Measurements from ENCODE around the gene NPAS2. TPM values are rescaled to one million over a fixed set of nuclear protein-coding genes. Genes with fewer than 3 reads are reported as not detected.

Gene NPAS2
- polyA plus RNA-seq, 1 of the 3 experiments (the other 2 are of a cell fraction), result 58.5 TPM

DNA sequence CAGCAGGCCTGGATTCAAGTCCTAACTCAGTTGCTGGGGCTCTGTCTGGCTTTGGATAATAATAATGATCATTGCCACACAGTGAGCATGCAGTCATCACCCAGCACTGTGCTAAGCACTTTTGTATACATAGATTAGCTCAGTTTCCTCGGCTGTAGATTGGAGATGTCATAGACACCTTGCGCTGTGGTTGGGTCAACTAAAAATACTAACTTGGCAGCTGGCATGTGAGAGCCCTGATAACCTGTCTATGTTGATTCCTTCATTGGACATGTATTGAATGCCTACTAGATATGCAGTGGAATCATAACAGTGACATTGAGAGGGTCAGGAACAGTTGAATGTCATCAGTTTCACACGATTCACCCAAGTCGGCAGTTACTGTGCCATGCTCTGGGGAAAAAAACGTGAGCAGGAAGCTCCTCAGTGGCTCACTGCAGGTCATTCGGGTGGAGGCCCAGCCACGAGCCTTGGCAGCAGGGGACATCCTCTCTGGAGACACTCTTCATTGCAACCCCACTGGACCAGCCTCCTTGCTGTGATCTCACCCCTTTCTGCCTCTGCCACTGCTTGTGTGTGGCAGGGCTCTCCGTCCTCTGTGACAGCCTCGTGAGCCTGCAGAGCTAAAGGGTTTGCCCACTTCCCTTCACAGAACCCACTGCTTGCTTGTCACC lies 85.3 kb downstream of the NPAS2 start (continued):
- TF ChIP-seq, protein P1, sequence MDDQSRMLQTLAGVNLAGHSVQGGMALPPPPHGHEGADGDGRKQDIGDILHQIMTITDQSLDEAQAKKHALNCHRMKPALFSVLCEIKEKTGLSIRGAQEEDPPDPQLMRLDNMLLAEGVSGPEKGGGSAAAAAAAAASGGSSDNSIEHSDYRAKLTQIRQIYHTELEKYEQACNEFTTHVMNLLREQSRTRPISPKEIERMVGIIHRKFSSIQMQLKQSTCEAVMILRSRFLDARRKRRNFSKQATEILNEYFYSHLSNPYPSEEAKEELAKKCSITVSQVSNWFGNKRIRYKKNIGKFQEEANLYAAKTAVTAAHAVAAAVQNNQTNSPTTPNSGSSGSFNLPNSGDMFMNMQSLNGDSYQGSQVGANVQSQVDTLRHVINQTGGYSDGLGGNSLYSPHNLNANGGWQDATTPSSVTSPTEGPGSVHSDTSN (IDR thresholded peaks at IDR 0.05), result no peak

DNA sequence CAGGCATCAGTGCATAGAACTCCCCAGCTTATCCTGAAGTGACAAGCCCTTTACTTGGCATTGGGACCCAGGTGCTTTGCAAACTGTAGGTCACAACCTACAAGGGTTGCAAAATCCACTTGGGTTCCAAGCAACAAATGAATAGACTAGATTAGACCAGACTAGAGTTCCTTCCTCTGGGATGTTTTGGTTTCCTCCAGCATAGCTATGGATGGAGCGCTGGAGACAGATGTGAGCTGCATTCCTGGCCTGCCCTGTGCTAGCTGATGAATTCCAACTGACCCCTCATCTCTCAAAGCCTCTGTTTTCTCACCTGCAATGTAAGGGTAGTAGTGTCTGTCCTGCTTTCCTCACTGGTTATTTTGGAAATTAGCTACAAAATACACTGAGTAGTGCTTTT lies 86.2 kb downstream of the NPAS2 start:
- H3K9ac ChIP-seq, result no peak overlapping the region
- H3K4me1 ChIP-seq (ENCODE audit: control insufficient read depth in 1 of 2, insufficient read depth in 2 of 2, low read depth in 1 of 2, low read length in 1 of 2), result peaks cover 22 to 29% of the 10 kb centered on the region in 2 experiments
- ChIA-PET POLR2A (no interaction called here), CTCF (interaction anchor here (0.6 kb wide), 1 partner anchor 328 kb away, joined by 3 read pairs; no protein-coding TSS in a partner anchor)
- DNase-seq, result no peak
- WGBS (ENCODE audit: low lambda C conversion rate), result 83% methylated on average over 1 of the region's 1 CpG
- H3K4me2 ChIP-seq, result no peak overlapping the region
- H4K20me1 ChIP-seq (ENCODE audit: insufficient read depth), result no peaks in the 10 kb centered on the region
- H3K9me3 ChIP-seq, result no peaks in the 10 kb centered on the region
- H2AFZ ChIP-seq (ENCODE audit: low read depth), result no peak overlapping the region
- H3K9me2 ChIP-seq, result no peaks in the 10 kb centered on the region
- no peaks in the 10 kb centered on the region for H3K27me3 ChIP-seq (ENCODE audit: insufficient read depth)
- TF ChIP-seq TEAD4 (IDR thresholded peaks at IDR 0.05; ENCODE audit: borderline replicate concordance, insufficient read depth), result no peak
- no peak for TF ChIP-seq RFX5 (IDR thresholded peaks at IDR 0.05; ENCODE audit: low read length)
- TF ChIP-seq POLR2AphosphoS5 (IDR thresholded peaks at IDR 0.05; ENCODE audit: low read depth, low read length), result no peak
- no peak for TF ChIP-seq TAF1 (IDR thresholded peaks at IDR 0.05; ENCODE audit: borderline replicate concordance, low read depth, low read length)
- TF ChIP-seq, protein P2, sequence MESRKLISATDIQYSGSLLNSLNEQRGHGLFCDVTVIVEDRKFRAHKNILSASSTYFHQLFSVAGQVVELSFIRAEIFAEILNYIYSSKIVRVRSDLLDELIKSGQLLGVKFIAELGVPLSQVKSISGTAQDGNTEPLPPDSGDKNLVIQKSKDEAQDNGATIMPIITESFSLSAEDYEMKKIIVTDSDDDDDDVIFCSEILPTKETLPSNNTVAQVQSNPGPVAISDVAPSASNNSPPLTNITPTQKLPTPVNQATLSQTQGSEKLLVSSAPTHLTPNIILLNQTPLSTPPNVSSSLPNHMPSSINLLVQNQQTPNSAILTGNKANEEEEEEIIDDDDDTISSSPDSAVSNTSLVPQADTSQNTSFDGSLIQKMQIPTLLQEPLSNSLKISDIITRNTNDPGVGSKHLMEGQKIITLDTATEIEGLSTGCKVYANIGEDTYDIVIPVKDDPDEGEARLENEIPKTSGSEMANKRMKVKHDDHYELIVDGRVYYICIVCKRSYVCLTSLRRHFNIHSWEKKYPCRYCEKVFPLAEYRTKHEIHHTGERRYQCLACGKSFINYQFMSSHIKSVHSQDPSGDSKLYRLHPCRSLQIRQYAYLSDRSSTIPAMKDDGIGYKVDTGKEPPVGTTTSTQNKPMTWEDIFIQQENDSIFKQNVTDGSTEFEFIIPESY (IDR thresholded peaks at IDR 0.05; ENCODE audit: borderline replicate concordance, low read depth), result no peak
- no peak for TF ChIP-seq EP300 (IDR thresholded peaks at IDR 0.05; ENCODE audit: borderline replicate concordance in 1 of 2, low read depth in 1 of 2, low read length in 1 of 2)
- TF ChIP-seq RCOR1 (IDR thresholded peaks at IDR 0.05; ENCODE audit: low read length), result no peak
- TF ChIP-seq NRF1 (IDR thresholded peaks at IDR 0.05; ENCODE audit: low read depth, low read length), result no peak
- no peak for TF ChIP-seq NFIC (IDR thresholded peaks at IDR 0.05; ENCODE audit: borderline replicate concordance)
- TF ChIP-seq TCF12 (IDR thresholded peaks at IDR 0.05), result no peak
- TF ChIP-seq FOSL2 (IDR thresholded peaks at IDR 0.05; ENCODE audit: borderline replicate concordance, low read depth), result no peak
- no peak for TF ChIP-seq SMC3 (IDR thresholded peaks at IDR 0.05; ENCODE audit: low read depth, low read length)
- no peak for TF ChIP-seq GATA2 (CRISPR knock-in tag; IDR thresholded peaks at IDR 0.05)
- no peak for TF ChIP-seq JUND (IDR thresholded peaks at IDR 0.05)
- TF ChIP-seq GABPA (IDR thresholded peaks at IDR 0.05; ENCODE audit: low read depth), result no peak
- TF ChIP-seq RAD21 (IDR thresholded peaks at IDR 0.05; ENCODE audit: low read length), result no peak
- TF ChIP-seq MEF2A (IDR thresholded peaks at IDR 0.05; ENCODE audit: borderline replicate concordance, low read depth), result no peak
- TF ChIP-seq, protein P3, sequence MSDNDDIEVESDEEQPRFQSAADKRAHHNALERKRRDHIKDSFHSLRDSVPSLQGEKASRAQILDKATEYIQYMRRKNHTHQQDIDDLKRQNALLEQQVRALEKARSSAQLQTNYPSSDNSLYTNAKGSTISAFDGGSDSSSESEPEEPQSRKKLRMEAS (IDR thresholded peaks at IDR 0.05; ENCODE audit: low read depth), result no peak
- peaks cover 5 to 29% of the 10 kb centered on the region in 2 experiments for H3K36me3 ChIP-seq (replicated peaks in 1 of 2; ENCODE audit: control insufficient read depth in 1 of 2, insufficient read depth in 2 of 2, low read length in 1 of 2)
- H3K79me2 ChIP-seq (ENCODE audit: insufficient read depth), result no peaks in the 10 kb centered on the region; the same call in 1 of the 2 replicates
- H3K4me3 ChIP-seq (ENCODE audit: low read depth in 2 of 2, low read length in 1 of 2), result no peak overlapping the region
- no peak overlapping the region for H3K27ac ChIP-seq (ENCODE audit: low read depth in 2 of 2, low read length in 1 of 2)
- peaks cover 23% of the 10 kb centered on the region for H3F3A ChIP-seq (replicated peaks; ENCODE audit: insufficient read depth)

Measured in SK-N-SH (cell line).